ENCODE measurements around the gene WDR6.
"Not testable (repeated sequence)": the region's sequence is repeated elsewhere in the genome, so short reads cannot be mapped to it uniquely, and the experiment has no call there.

Gene WDR6

DNA sequence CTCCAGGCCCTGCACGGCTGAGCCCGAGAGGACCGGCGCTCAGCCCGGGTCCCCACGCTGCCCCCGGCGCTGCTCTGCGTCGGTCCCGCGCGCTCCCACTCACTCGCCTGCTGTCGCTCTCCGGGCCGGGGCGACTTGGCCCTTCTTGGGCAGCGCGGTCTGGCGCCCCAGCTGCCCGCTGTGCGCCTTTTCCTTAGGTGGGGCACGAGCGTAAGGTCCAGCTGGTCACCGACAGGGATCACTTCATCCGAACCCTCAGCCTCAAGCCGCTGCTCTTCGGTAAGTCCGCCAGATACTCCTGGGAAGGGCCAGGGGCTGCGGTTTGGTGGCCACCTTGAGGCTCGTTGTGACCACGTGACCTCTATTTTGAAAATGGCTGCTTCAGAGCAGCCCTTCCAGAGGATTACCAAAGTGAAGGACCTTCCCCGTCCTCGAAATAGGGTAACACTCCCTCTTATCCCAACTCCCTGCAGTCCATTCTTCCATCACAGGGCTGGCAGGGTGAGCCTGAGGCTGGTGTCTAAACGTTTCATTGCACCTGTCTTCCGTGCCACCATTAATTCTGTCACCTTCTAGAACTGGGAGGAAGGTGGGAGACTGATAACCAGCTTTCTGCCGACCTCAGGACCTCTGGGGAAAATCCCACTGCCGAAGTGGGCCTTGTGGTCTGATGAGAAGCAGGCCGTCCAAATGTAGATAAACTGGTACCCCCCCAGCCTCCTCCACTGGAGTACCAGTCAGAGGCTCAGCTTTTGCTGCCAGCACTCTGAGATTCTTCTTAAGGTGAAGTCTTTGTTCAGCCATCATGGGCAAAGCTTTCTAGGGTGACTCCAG lies 16.3 kb upstream of the WDR6 start:
- peak; percentile 16 for DNase-seq (ENCODE audit: low read depth)

DNA sequence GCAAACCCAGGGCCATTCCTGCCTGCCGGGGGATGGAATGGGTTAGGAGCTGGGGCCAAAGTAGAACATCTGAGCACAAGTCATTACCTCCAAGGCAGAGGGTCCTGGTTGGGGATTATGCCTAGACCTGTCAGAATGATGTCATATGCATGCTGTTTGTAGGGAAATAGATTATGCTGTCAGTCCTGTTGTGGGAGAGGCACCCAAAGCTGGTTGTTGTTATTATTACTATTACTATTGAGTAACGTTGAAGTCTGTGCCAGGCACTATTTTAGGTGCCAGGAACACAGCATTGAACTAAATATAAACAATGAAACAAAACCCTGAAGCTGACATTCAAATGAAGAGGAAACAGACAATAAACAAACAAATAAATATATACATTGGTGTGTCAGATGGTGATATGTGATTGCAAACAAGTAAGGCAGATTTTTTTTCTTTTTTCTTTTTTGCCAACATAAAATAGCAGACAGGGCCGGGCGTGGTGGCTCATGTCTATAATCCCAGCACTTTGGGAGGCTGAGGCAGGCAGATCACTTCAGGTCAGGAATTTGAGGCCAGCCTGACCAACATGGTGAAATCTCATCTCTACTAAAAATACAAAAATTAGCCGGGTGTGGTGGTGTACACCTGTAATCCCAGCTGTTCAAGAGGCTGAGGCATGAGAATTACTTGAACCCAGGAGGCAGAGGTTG lies 15.2 kb upstream of the WDR6 start:
- DNase-seq (ENCODE audit: low read depth), result no peak

DNA sequence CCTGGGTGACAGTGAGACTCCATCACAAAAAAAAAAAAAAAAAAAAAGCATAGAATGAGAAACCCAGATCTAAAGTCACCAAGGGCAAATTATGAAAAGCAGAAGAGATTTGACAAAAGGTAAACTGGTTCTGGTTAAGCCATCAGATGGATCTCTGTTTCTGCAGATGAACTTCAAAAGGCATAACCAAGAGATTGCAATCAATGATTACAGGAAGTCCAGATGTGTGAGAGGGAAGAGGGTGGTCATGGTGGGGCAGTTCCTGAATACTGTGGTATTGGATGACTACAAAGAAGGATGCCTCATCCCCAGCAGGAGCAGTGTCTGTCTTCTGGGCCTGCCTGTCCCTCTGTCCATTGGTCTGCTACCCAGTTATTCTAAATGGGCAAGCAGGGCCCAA lies 13.4 kb upstream of the WDR6 start:
- no peak for DNase-seq (ENCODE audit: low read depth)

DNA sequence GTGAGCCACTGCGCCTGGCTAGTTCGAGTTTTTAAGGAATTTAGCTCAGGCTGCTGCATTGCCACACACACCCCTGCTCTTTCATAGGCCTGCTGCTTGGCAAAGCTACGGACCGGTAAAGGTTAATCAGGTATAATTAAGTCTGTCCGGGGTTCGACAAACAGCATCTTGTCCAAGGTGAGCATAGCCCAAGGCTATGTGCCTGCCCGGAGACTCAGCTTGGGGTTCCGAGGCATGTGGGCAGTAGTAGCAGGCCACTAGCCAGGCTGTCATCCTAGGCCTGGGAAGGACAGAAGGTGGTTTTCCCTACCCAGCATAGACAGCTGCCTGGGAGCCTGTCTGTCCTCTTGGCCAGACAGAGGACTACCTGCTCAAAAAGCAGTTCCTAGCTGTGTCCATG lies 10.6 kb upstream of the WDR6 start:
- no peak for DNase-seq (ENCODE audit: low read depth)

- DNase-seq (ENCODE audit: low read depth), result no peak
These were observed 10.0 kb upstream of the WDR6 start for GRCh38 chr3:48997102-48997635.

DNA sequence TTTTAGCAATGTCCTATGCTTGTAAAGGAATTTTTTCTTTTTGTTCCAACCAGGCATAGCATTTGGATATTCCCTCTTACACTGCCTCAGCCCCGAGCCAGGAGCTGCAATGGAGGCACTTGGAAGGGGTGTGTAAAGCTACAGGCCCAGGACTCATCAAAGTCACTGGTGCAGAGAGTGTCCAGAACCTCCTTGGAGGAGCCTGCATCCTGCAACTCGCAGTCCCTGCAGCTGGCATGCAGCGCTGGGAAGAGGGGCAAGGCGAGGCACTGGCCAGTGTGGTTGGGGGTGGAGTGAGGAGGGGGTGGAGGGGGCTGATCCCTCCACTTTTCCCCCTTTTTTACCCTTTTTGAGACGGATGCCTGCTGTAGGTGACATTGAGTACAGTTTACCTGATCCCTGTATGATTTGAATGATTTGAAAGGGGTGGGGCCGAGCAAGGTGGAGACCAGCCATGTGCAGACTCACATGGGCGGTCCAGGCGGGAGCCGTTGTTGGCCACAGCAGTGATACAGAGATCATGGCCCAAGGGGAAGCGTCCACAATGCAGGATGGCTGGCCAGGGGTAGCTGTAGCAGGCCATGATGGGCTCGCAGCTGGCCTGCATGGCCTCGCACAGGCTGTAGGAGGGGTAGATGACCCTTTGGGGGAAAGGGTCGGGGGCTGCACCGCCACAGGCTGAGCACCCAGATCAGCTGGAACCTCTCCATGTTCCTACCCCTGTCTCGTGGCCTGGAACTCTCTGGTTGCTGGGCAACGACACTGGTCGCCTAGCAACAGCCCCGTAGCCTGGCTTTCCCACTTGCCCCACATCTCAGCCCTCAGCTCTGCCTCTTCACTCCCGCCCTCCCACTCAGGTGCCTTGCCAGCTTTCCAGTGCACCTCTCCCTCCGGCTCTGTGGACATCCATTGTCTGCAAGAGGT lies 9.2 kb upstream of the WDR6 start:
- DNase-seq (ENCODE audit: low read depth), result no peak

- DNase-seq (ENCODE audit: low read depth), result no peak
These were observed 7.9 kb upstream of the WDR6 start for GRCh38 chr3:48999085-48999858.

DNA sequence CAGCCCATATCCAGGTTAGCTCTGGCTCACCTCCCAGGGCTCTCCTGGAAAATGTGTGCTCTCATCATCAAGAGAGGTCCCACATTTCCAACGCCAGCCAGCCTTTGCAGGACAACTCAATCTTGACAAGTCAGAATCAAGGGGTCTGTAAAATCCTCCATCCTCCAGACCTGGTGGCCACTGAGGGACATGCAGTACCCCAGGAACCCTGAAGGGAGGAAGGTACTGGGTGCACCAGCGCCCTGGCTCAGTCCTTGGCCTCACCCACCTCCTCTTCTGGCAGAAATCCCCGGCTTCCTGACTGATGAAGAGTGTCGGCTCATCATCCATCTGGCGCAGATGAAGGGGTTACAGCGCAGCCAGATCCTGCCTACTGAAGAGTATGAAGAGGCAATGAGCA lies 6.0 kb upstream of the WDR6 start:
- no peak for DNase-seq (ENCODE audit: low read depth)

DNA sequence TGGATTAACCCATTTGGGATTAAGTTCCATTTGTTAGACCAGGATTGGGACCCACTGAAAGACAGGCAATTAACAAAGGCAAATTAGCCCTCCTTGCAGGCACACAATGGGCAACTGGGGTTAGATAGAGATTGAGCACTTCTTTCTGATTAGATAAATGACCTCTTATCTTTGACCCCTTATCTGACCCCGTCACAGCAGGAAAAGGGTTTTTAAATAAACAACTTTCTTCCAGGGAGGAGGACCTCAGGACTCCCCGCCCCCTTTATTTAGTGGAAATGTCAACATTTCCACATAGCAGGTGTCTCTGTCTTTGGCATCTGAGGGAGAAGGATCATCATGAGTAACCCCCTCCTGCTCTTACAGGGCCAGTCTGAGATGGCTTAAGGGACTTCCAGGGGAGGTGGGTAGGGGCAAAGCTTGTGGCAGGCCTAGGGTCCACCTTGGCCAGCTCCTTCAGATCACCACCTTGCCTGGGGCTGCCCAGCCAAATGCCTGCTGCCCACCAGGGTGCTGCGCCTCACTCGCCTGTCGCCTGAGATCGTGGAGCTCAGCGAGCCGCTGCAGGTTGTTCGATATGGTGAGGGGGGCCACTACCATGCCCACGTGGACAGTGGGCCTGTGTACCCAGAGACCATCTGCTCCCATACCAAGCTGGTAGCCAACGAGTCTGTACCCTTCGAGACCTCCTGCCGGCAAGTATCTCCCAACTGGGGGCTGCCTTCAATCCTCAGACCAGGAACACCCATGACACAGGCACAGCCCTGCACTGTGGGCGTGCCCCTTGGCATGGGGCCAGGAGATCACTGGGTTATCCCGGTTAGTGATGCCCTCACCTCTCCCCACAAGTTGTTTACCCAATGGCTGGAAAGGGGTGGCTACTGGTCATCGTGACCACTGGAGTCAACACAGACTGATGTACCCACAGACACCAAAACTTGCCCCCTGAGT lies 2.6 kb upstream of the WDR6 start:
- DNase-seq (ENCODE audit: low read depth), result no peak

DNA sequence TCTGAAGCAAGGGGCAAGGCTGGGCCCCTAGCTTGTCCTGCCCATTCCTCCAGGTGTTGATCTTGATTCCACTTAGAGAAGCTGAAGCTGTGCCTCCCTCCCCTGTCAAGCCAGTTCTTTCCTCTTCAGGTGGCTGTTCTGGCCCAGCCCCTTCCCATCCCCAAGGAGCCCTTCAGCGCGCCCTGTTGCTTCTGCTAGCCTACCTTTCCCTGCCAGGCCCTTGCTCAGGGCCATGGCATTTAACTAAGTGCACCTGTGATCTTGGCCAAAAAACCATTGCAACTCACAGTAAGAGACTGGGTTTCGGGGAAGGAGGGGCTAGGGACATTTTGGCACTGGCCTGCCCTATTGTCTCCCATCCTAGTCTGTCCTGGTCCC lies 1.9 kb upstream of the WDR6 start:
- no peak for DNase-seq (ENCODE audit: low read depth)

DNA sequence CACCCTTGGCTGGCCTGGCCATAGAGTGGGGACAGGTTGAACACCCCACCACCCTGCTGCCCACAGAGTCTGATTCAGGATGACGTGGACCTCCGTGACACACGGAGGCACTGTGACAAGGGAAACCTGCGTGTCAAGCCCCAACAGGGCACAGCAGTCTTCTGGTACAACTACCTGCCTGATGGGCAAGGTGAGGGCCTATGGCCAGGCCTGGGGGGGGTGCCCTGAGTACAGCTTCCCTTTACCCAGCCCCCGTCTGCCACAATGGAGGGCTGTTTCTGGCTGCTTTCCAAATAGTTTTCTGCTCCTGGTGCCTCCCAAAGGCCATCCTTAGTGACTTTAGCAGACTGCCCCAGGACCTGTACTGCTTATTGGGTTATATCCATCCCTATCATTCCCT lies 1.2 kb upstream of the WDR6 start:
- no peak for DNase-seq (ENCODE audit: low read depth)

DNA sequence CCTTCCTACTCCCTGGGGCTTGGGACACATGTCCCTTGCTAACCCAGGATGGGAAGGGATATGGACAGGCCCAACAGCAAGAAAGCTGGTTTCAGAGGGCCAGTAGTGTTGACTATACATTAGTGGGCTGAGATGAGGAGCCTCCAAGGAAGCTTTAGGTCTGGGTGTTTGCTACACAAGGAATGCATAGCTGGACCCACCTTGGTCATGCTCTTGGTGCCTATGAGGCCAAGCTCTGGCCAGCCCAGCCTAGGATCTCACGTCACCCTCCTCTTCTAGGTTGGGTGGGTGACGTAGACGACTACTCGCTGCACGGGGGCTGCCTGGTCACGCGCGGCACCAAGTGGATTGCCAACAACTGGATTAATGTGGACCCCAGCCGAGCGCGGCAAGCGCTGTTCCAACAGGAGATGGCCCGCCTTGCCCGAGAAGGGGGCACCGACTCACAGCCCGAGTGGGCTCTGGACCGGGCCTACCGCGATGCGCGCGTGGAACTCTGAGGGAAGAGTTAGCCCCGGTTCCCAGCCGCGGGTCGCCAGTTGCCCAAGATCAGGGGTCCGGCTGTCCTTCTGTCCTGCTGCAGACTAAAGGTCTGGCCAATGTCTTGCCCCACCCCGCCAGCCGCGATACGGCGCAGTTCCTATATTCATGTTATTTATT lies 653 bp upstream of the WDR6 start:
- DNase-seq (ENCODE audit: low read depth), result no peak

DNA sequence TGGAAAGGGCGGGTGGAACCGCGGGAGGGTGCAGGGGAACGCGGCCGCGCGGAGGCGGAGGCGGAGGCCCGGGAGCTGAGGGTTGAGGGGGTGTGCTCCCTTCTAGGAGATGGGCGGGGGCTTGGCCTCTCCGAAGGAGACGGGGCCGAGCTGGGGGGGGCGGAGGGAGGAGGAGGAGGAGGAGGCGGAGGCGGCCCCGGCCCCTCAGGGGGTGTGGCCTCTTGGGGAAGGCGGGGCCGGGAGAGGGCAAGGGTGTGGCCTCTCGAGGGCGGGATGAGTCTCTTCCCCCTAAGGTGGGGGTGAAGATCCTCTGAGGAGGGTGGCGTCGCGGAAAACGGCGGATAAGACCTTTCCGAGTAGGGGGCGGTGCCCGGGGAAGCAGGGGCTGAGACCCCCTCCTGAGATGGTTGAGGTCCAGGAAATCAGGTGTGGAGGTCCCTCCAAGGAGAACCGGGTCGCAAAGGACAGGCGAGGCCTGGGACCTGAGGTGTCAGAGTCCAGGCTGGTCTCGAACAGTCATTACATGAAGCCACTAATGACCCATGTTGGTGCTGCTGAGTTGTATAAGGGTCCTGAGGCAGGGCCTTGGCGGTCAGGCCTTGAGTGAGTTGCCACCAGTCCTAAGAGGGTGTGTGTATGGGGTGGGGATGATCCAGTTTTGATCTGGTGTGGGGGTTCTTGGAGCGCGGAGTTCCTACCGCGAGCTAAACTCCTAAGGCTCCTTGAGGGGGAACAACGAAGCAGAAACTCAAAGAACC lies 759 bp downstream of the WDR6 start:
- DNase-seq (ENCODE audit: low read depth), result peak; percentile 82

- not testable (repeated sequence) for DNase-seq (ENCODE audit: low read depth)
These were observed 1.4 kb downstream of the WDR6 start for GRCh38 chr3:49008627-49009026.

DNA sequence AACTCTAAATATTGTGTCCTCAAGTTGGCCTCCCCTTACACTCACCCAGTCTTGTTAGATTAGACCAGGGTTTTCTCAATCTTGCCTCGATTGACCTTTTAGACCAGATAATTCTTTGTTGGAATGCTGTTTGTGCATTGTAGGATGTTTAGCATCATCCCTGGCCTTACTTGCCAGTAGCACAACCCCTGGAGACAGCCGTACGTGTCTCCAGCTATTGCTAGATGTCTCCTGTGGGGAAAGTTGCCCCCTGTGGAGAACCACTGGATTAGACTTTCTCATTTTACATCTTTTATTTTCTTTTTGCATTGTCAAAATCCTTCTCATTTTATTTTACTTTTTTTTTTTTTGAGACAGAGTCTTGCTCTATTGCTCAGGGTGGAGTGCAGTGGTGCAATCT lies 2.2 kb downstream of the WDR6 start:
- no peak for DNase-seq (ENCODE audit: low read depth)

- DNase-seq (ENCODE audit: low read depth), result no peak
These were observed 5.3 kb downstream of the WDR6 start for GRCh38 chr3:49012441-49013017.

DNA sequence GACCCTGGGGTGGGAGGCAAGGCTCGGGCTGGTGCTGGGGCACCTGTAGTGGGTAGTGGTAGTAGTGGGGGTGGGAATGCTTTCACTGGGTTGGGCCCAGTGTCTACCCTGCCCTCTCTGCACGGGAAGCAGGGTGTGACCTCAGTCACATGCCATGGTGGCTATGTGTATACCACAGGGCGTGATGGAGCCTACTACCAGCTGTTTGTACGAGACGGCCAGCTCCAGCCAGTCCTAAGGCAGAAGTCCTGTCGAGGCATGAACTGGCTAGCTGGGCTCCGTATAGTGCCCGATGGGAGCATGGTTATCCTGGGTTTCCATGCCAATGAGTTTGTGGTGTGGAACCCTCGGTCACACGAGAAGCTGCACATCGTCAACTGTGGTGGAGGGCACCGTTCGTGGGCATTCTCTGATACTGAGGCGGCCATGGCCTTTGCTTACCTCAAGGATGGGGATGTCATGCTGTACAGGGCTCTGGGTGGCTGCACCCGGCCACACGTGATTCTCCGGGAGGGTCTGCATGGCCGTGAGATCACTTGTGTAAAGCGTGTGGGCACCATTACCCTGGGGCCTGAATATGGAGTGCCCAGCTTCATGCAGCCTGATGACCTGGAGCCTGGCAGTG lies 6.0 kb downstream of the WDR6 start:
- no peak for DNase-seq (ENCODE audit: low read depth)

All from activated T-cell treated with anti-CD3 and anti-CD28 coated beads for 24 hours (primary cell).